ENCODE results near the gene KLF11. TPM values are rescaled to one million over a fixed set of nuclear protein-coding genes. Genes with fewer than 3 reads are reported as not detected.

Gene KLF11
- total RNA-seq, 1 donor: 17.2 TPM

DNA sequence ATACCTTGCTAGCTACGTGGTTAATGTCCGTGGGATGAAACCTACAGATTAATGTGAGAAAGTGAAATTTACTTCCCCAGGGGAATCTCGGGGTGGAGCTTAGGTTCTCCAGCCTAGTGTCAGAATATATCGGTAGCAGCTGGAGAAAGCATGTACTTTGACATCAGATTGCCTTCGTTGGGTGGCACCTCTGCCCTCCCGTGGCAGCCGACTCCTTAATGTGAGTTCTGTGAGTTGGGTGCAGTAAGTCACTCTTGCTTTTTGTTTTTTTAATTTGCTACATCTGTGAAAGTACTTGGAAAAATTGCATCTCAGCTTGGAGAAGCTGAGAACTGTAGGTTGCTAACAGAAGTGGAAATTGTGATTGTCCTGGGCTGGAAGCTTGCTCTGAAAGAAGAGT is 3.6 kb downstream of the KLF11 start:
- TF ChIP-seq, protein P1, sequence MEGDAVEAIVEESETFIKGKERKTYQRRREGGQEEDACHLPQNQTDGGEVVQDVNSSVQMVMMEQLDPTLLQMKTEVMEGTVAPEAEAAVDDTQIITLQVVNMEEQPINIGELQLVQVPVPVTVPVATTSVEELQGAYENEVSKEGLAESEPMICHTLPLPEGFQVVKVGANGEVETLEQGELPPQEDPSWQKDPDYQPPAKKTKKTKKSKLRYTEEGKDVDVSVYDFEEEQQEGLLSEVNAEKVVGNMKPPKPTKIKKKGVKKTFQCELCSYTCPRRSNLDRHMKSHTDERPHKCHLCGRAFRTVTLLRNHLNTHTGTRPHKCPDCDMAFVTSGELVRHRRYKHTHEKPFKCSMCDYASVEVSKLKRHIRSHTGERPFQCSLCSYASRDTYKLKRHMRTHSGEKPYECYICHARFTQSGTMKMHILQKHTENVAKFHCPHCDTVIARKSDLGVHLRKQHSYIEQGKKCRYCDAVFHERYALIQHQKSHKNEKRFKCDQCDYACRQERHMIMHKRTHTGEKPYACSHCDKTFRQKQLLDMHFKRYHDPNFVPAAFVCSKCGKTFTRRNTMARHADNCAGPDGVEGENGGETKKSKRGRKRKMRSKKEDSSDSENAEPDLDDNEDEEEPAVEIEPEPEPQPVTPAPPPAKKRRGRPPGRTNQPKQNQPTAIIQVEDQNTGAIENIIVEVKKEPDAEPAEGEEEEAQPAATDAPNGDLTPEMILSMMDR (IDR thresholded peaks at IDR 0.05; ENCODE audit: insufficient read depth, low read length): no peak
- no peak for DNase-seq (ENCODE audit: low read depth)

DNA sequence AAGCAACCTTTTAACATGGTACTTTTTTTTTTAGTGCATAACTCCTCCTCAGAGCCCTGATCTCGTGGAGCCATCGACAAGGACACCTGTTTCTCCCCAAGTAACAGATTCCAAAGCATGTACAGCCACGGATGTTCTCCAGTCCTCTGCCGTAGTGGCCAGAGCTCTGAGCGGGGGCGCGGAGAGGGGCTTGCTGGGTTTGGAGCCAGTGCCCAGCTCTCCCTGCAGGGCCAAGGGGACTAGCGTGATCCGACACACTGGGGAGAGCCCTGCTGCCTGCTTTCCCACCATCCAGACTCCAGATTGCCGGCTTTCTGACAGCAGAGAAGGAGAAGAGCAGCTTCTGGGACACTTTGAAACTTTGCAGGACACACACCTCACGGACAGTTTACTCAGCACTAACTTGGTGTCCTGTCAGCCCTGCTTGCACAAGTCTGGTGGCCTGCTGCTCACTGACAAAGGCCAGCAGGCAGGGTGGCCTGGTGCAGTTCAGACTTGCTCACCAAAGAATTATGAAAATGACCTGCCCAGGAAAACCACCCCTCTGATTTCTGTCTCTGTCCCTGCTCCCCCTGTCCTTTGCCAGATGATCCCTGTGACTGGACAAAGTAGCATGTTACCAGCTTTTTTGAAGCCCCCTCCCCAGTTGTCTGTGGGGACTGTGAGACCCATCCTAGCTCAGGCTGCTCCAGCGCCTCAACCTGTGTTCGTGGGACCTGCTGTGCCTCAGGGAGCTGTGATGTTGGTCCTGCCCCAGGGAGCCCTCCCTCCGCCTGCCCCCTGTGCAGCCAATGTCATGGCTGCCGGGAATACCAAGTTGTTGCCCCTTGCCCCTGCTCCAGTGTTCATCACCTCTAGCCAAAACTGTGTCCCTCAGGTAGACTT is 4.5 kb downstream of the KLF11 start:
- H3K4me3 ChIP-seq (ENCODE audit: low read depth, low read length): no peak overlapping the region
- TF ChIP-seq, protein P1 (IDR thresholded peaks at IDR 0.05; ENCODE audit: insufficient read depth, low read length): no peak

More for the DNA sequence above, 3.6 kb downstream of the KLF11 start:
- no peak overlapping the region for H3K4me3 ChIP-seq (ENCODE audit: low read depth, low read length)

DNA sequence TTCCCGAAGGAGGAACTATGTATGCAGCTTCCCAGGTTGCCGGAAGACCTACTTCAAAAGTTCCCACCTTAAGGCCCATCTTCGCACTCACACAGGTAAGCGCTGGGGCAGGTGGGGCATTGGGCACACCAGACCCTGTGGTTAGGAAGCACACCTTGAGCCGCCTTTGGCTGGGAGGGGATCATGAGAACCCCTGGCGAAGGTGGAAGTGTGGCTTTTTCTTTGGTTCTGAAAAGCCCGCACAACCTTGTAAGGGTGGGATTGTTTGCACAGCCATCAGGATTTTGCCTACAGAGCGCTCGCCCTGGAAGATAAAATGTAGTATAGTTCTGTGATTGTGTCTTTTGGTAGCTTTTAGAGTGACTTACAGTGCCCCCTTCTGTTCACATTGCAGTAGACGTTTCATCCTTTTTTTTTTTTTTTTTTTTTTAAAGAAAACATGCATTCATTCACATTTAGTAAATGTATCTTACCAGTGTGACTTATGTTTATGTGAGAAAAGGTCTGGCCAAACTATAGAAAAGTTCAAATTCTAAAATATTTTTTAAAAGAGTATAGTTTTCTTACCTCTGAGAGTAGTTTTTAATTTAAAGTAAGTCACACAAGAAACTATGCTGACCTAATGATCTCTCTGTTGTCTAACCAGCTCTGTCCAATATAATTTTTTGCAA is 5.3 kb downstream of the KLF11 start:
- TF ChIP-seq, protein P1 (IDR thresholded peaks at IDR 0.05; ENCODE audit: insufficient read depth, low read length): peak; percentile 61
- no peak overlapping the region for H3K4me3 ChIP-seq (ENCODE audit: low read depth, low read length)
- peak; percentile 81 for DNase-seq (ENCODE audit: low read depth)

More for the DNA sequence above, 4.5 kb downstream of the KLF11 start:
- no peak for DNase-seq (ENCODE audit: low read depth)

DNA sequence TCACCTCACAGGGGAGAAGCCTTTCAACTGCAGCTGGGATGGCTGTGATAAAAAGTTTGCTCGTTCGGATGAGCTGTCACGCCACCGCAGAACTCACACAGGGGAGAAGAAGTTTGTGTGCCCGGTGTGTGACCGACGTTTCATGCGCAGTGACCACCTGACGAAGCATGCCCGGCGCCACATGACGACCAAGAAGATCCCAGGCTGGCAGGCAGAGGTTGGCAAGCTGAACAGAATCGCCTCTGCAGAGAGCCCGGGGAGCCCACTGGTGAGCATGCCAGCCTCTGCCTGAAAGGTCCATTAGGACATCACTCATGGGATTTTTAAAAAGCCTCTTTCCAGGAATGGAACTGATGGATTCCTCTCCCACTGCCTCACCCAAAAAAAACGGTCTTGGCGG is 8.9 kb downstream of the KLF11 start:
- DNase-seq (ENCODE audit: low read depth): no peak
- no peak overlapping the region for H3K4me3 ChIP-seq (ENCODE audit: low read depth, low read length)

DNA sequence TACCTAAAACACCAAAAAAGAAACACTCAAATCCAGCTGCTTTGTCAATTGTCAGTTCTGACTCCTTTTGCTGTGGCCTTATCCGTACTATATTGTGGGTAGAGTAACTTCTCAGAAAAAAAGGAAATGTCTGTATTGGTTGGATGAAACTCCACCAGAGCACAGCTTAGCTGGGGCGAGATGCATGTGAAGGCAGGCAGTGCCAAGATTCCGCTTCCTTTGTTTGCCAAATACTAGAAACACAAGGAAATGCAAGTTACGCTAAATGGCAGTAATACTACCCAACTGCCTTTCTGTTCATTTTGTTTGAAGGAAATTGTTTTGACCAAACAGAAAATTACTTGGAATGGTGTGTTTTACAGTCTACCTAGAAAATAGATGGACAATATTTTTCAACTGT is 10.0 kb downstream of the KLF11 start:
- no peak overlapping the region for H3K4me3 ChIP-seq (ENCODE audit: low read depth, low read length)
- TF ChIP-seq, protein P1 (IDR thresholded peaks at IDR 0.05; ENCODE audit: insufficient read depth, low read length): no peak
- no peak for DNase-seq (ENCODE audit: low read depth)

More for the DNA sequence above, 8.9 kb downstream of the KLF11 start:
- TF ChIP-seq, protein P1 (IDR thresholded peaks at IDR 0.05; ENCODE audit: insufficient read depth, low read length): no peak

DNA sequence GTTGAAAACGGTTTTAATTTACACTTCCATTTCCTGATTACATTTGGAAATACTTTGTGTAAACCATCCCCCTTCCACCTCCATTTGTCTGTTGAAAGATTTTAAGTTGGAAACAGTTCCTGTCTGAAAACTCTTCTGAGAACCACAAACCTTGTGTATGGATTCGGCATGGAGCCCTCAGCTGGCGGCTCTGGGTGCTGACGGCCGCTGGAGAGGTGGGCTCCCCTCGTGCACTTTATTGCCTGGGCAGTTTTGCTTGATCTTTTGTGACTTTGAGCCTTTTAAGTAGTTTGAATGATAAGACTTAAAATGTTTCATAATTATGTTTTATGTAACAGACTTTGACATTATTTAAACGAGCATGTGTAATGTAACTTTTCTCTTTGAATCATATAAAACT is 11.1 kb downstream of the KLF11 start:
- no peak for DNase-seq (ENCODE audit: low read depth)
- H3K4me3 ChIP-seq (ENCODE audit: low read depth, low read length): no peak overlapping the region
- TF ChIP-seq, protein P1 (IDR thresholded peaks at IDR 0.05; ENCODE audit: insufficient read depth, low read length): no peak

All from fibroblast of the aortic adventitia (primary cell).